Astrocyte (in vitro differentiated cells and primary cell): ENCODE data around the gene USP40. TPM values are rescaled to one million over a fixed set of nuclear protein-coding genes. Genes with fewer than 3 reads are reported as not detected.

Experiments used
- DNase-seq: peaks from one replicate; pipeline ENCODE4 v3.0.0-alpha.2; 2010; ENCODE audit warnings: low read depth
- FAIRE-seq: peaks from 2 replicates; lab custom pipeline; 2011; peaks lifted over from hg19 to GRCh38; lab: Jason Lieb, UNC
- H2AFZ ChIP-seq: 2 replicates; pipeline ENCODE4 v1.6.0; 2012; ENCODE audit warnings: low read depth, low read length, inconsistent platforms
- H3K27ac ChIP-seq: 2 replicates; pipeline ENCODE4 v1.5.1; 2011; ENCODE audit warnings: low read depth, low read length, inconsistent platforms
- H3K27me3 ChIP-seq: 2 replicates; pipeline ENCODE4 v1.6.0; 2011; ENCODE audit warnings: low read length, inconsistent platforms; ENCODE audit not compliant: insufficient read depth
- H3K36me3 ChIP-seq: 2 replicates; pipeline ENCODE4 v1.5.1; 2011; ENCODE audit warnings: low read length, inconsistent platforms; ENCODE audit not compliant: insufficient read depth
- H3K4me1 ChIP-seq: 2 replicates; pipeline ENCODE4 v1.5.1; 2011; ENCODE audit warnings: low read length, inconsistent platforms; ENCODE audit not compliant: insufficient read depth
- H3K4me2 ChIP-seq: 2 replicates; pipeline ENCODE4 v1.6.0; 2012; ENCODE audit warnings: low read length, inconsistent platforms
- H3K4me3 ChIP-seq: 2 replicates; pipeline ENCODE4 v1.5.1; 2011; ENCODE audit warnings: low read depth, mild to moderate bottlenecking, low read length, inconsistent platforms; ENCODE audit not compliant: insufficient read depth
- H3K79me2 ChIP-seq: 2 replicates; pipeline ENCODE4 v1.6.0; 2012; ENCODE audit warnings: mild to moderate bottlenecking, low read length, inconsistent platforms; ENCODE audit not compliant: insufficient read depth
- H3K9ac ChIP-seq: 2 replicates; pipeline ENCODE4 v1.6.0; 2012; ENCODE audit warnings: mild to moderate bottlenecking, low read length, inconsistent platforms
- H3K9me3 ChIP-seq: 2 replicates; pipeline ENCODE4 v1.5.1; 2012; ENCODE audit warnings: low read depth, mild to moderate bottlenecking, low read length, inconsistent platforms; ENCODE audit not compliant: insufficient read depth
- H4K20me1 ChIP-seq: 2 replicates; pipeline ENCODE4 v1.6.0; 2012; ENCODE audit warnings: low read length, inconsistent platforms; ENCODE audit not compliant: insufficient read depth
- H3K27ac Mint-ChIP-seq: one replicate; pipeline ENCODE4 v1.8.0; 2021; ENCODE audit warnings: mild to moderate bottlenecking, mixed read lengths; ENCODE audit not compliant: unreplicated experiment
- H3K27me3 Mint-ChIP-seq: one replicate; pipeline ENCODE4 v1.8.0; 2021; ENCODE audit warnings: low read depth, mixed read lengths; ENCODE audit not compliant: unreplicated experiment
- H3K36me3 Mint-ChIP-seq: one replicate; pipeline ENCODE4 v1.8.0; 2021; ENCODE audit warnings: low read depth, mixed read lengths; ENCODE audit not compliant: unreplicated experiment
- H3K4me1 Mint-ChIP-seq: one replicate; pipeline ENCODE4 v1.8.0; 2021; ENCODE audit warnings: low read depth, mixed read lengths; ENCODE audit not compliant: unreplicated experiment
- H3K4me3 Mint-ChIP-seq: one replicate; pipeline ENCODE4 v1.8.0; 2021; ENCODE audit warnings: mild to moderate bottlenecking, moderate library complexity, mixed read lengths; ENCODE audit not compliant: unreplicated experiment
- H3K9me3 Mint-ChIP-seq: one replicate; pipeline ENCODE4 v1.8.0; 2021; ENCODE audit warnings: mild to moderate bottlenecking, mixed read lengths; ENCODE audit not compliant: unreplicated experiment
- CTCF ChIP-seq: IDR thresholded peaks from 2 replicates; pipeline ENCODE4 v1.5.1; 2011; ENCODE audit warnings: low read depth, mild to moderate bottlenecking, inconsistent platforms, low read length, moderate library complexity; ENCODE audit not compliant: insufficient read depth
- EZH2 ChIP-seq: IDR thresholded peaks from 2 replicates; pipeline ENCODE4 v1.6.1; 2012; ENCODE audit warnings: mild to moderate bottlenecking, low read length, inconsistent platforms; ENCODE audit not compliant: insufficient read depth
- total RNA-seq: library from RNA; stranded (reverse); gene quantifications from 2 replicates; pipeline ENCODE4 v1.2.1, GENCODE V29; 2021

The USP40 gene
- total RNA-seq, 1 donor from 2014 or later = 25.4 TPM

GRCh38 chr2:233462826-233463470, 103.6 kb downstream of the USP40 start:
- Histone ChIP-seq H3K27me3 (no peaks in the 10 kb centered on the region), H3K9ac (no peak overlapping the region), H3K9me3 (no peaks in the 10 kb centered on the region), H3K4me3 (no peak overlapping the region), H3K36me3 (peaks cover 2% of the 10 kb centered on the region), H3K27ac (no peak overlapping the region), H2AFZ (no peak overlapping the region), H4K20me1 (no peaks in the 10 kb centered on the region), H3K4me2 (no peak overlapping the region), H3K79me2 (no peaks in the 10 kb centered on the region), H3K4me1 (no peaks in the 10 kb centered on the region)
- Mint-ChIP-seq H3K27ac (no peak overlapping the region), H3K4me1 (no peaks in the 10 kb centered on the region), H3K27me3 (no peaks in the 10 kb centered on the region), H3K4me3 (no peak overlapping the region), H3K9me3 (no peaks in the 10 kb centered on the region), H3K36me3 (peaks cover 13% of the 10 kb centered on the region)
- FAIRE-seq = no peak
- no peak for DNase-seq
- TF ChIP-seq EZH2 (no peak), CTCF (no peak)

GRCh38 chr2:233462202-233462785, 104.3 kb downstream of the USP40 start:
- H3K79me2 ChIP-seq = no peaks in the 10 kb centered on the region
- no peaks in the 10 kb centered on the region for H3K9me3 ChIP-seq
- FAIRE-seq (no peak), DNase-seq (no peak)
- H4K20me1 ChIP-seq = no peaks in the 10 kb centered on the region
- TF ChIP-seq EZH2 = no peak
- no peak for TF ChIP-seq CTCF
- Mint-ChIP-seq H3K27me3 (no peaks in the 10 kb centered on the region), H3K4me3 (no peak overlapping the region), H3K27ac (no peak overlapping the region), H3K4me1 (no peaks in the 10 kb centered on the region), H3K36me3 (peaks cover 14% of the 10 kb centered on the region), H3K9me3 (no peaks in the 10 kb centered on the region)
- H3K36me3 ChIP-seq = peaks cover 2% of the 10 kb centered on the region
- no peaks in the 10 kb centered on the region for H3K27me3 ChIP-seq
- no peak overlapping the region for H3K4me3 ChIP-seq
- no peak overlapping the region for H3K27ac ChIP-seq
- no peak overlapping the region for H3K4me2 ChIP-seq
- no peak overlapping the region for H2AFZ ChIP-seq
- no peaks in the 10 kb centered on the region for H3K4me1 ChIP-seq
- no peak overlapping the region for H3K9ac ChIP-seq

GRCh38 chr2:233461481-233461891, 105.1 kb downstream of the USP40 start:
- no peaks in the 10 kb centered on the region for H3K9me3 Mint-ChIP-seq
- no peaks in the 10 kb centered on the region for H3K27me3 Mint-ChIP-seq
- FAIRE-seq = no peak
- no peaks in the 10 kb centered on the region for H3K4me1 Mint-ChIP-seq
- peaks cover 12% of the 10 kb centered on the region for H3K36me3 Mint-ChIP-seq
- no peak for DNase-seq
- Histone ChIP-seq H3K9me3 (no peaks in the 10 kb centered on the region), H3K9ac (no peak overlapping the region), H3K79me2 (no peaks in the 10 kb centered on the region), H3K27ac (no peak overlapping the region), H4K20me1 (no peaks in the 10 kb centered on the region), H3K4me2 (no peak overlapping the region), H3K27me3 (no peaks in the 10 kb centered on the region), H3K36me3 (peaks cover 4% of the 10 kb centered on the region), H3K4me1 (no peaks in the 10 kb centered on the region), H3K4me3 (no peak overlapping the region), H2AFZ (no peak overlapping the region)
- H3K4me3 Mint-ChIP-seq = no peak overlapping the region
- H3K27ac Mint-ChIP-seq = peak overlapping the region; percentile 64
- no peak for TF ChIP-seq EZH2
- TF ChIP-seq CTCF = no peak
